ENCODE measurements around the gene C6orf15. TPM values are rescaled to one million over a fixed set of nuclear protein-coding genes. Genes with fewer than 3 reads are reported as not detected.
"Not testable (repeated sequence)": the region's sequence is repeated elsewhere in the genome, so short reads cannot be mapped to it uniquely, and the experiment has no call there.

Gene C6orf15
- polyA plus RNA-seq, 1 donor from 2014 or later, result not detected

GRCh38 chr6:31075528-31075927 is 36.8 kb downstream of the C6orf15 start:
- H3K27me3 Mint-ChIP-seq, result no peaks in the 10 kb centered on the region
- H3K9me3 Mint-ChIP-seq, result no peaks in the 10 kb centered on the region
- no peaks in the 10 kb centered on the region for H3K36me3 Mint-ChIP-seq
- H3K27ac Mint-ChIP-seq, result no peak overlapping the region
- H3K4me3 Mint-ChIP-seq, result no peak overlapping the region
- peaks cover 0 to 5% (median 4%) of the 10 kb centered on the region in 3 donors for H3K4me1 Mint-ChIP-seq

GRCh38 chr6:31074401-31074800 is 38.0 kb downstream of the C6orf15 start:
- no peaks in the 10 kb centered on the region for H3K9me3 Mint-ChIP-seq
- H3K36me3 Mint-ChIP-seq, result no peaks in the 10 kb centered on the region
- H3K4me3 Mint-ChIP-seq, result no peak overlapping the region
- no peaks in the 10 kb centered on the region for H3K27me3 Mint-ChIP-seq
- no peak overlapping the region for H3K27ac Mint-ChIP-seq
- peaks cover 0 to under 1% (median 0%) of the 10 kb centered on the region in 3 donors for H3K4me1 Mint-ChIP-seq

GRCh38 chr6:31070711-31071197 is 41.6 kb downstream of the C6orf15 start:
- Mint-ChIP-seq H3K36me3 (no peaks in the 10 kb centered on the region), H3K27me3 (no peaks in the 10 kb centered on the region), H3K9me3 (no peaks in the 10 kb centered on the region), H3K4me3 (no peak overlapping the region), H3K4me1 (peaks cover 0 to 4% (median 2%) of the 10 kb centered on the region in 3 donors), H3K27ac (no peak overlapping the region)

GRCh38 chr6:31068669-31069340 is 43.6 kb downstream of the C6orf15 start:
- H3K36me3 Mint-ChIP-seq, result no peaks in the 10 kb centered on the region
- H3K9me3 Mint-ChIP-seq, result no peaks in the 10 kb centered on the region
- H3K27me3 Mint-ChIP-seq, result peaks cover 2% of the 10 kb centered on the region
- H3K27ac Mint-ChIP-seq, result no peak overlapping the region
- no peak overlapping the region for H3K4me3 Mint-ChIP-seq
- peaks cover 0 to 4% (median 2%) of the 10 kb centered on the region in 3 donors for H3K4me1 Mint-ChIP-seq

GRCh38 chr6:31067891-31068668 is 44.3 kb downstream of the C6orf15 start:
- H3K4me1 Mint-ChIP-seq, H3K4me3 Mint-ChIP-seq, H3K27ac Mint-ChIP-seq, H3K27me3 Mint-ChIP-seq, H3K9me3 Mint-ChIP-seq, H3K36me3 Mint-ChIP-seq: not testable (repeated sequence)

GRCh38 chr6:31067028-31067427 is 45.3 kb downstream of the C6orf15 start:
- H3K4me3 Mint-ChIP-seq, H3K4me1 Mint-ChIP-seq, H3K36me3 Mint-ChIP-seq, H3K27me3 Mint-ChIP-seq, H3K9me3 Mint-ChIP-seq, H3K27ac Mint-ChIP-seq: not testable (repeated sequence)

GRCh38 chr6:31065556-31065955 is 46.8 kb downstream of the C6orf15 start:
- no peak overlapping the region for H3K4me3 Mint-ChIP-seq
- no peak overlapping the region for H3K27ac Mint-ChIP-seq
- peaks cover 0 to 4% (median 2%) of the 10 kb centered on the region in 3 donors for H3K4me1 Mint-ChIP-seq
- peaks cover 7% of the 10 kb centered on the region for H3K27me3 Mint-ChIP-seq
- no peaks in the 10 kb centered on the region for H3K36me3 Mint-ChIP-seq
- H3K9me3 Mint-ChIP-seq, result no peaks in the 10 kb centered on the region

GRCh38 chr6:31063906-31064435 is 48.4 kb downstream of the C6orf15 start:
- no peak overlapping the region for H3K27ac Mint-ChIP-seq
- H3K36me3 Mint-ChIP-seq, result no peaks in the 10 kb centered on the region
- no peaks in the 10 kb centered on the region for H3K9me3 Mint-ChIP-seq
- no peak overlapping the region for H3K4me3 Mint-ChIP-seq
- peaks cover 0 to 3% (median under 1%) of the 10 kb centered on the region in 3 donors for H3K4me1 Mint-ChIP-seq
- peaks cover 7% of the 10 kb centered on the region for H3K27me3 Mint-ChIP-seq

Other genes with a start within 250 kb of the C6orf15 start
- gene DDR1, start 228.1 kb downstream of the C6orf15 start, polyA plus RNA-seq, result 4.6 TPM
- gene GTF2H4, start 204.4 kb downstream of the C6orf15 start, polyA plus RNA-seq, result 8.4 TPM
- 26.0 TPM for gene VARS2, start 198.3 kb downstream of the C6orf15 start, polyA plus RNA-seq
- gene SFTA2, start 180.4 kb downstream of the C6orf15 start, polyA plus RNA-seq, result 0.60 TPM
- not detected for gene MUCL3, start 171.6 kb downstream of the C6orf15 start, polyA plus RNA-seq
- gene MUC21, start 128.9 kb downstream of the C6orf15 start, polyA plus RNA-seq, result not detected
- not detected for gene MUC22, start 102.1 kb downstream of the C6orf15 start, polyA plus RNA-seq
- gene PSORS1C1, start 2.2 kb upstream of the C6orf15 start, polyA plus RNA-seq, result 0.94 TPM
- not detected for gene CDSN, start 7.9 kb upstream of the C6orf15 start, polyA plus RNA-seq
- not detected for gene PSORS1C2, start 26.5 kb upstream of the C6orf15 start, polyA plus RNA-seq
- 9.4 TPM for gene CCHCR1, start 45.2 kb upstream of the C6orf15 start, polyA plus RNA-seq
- 14.9 TPM for gene TCF19, start 46.0 kb upstream of the C6orf15 start, polyA plus RNA-seq
- 0.70 TPM for gene POU5F1, start 58.1 kb upstream of the C6orf15 start, polyA plus RNA-seq
- gene HLA-C, start 159.5 kb upstream of the C6orf15 start, polyA plus RNA-seq, result 3,003 TPM
- 6,901 TPM for gene HLA-B, start 244.6 kb upstream of the C6orf15 start, polyA plus RNA-seq